Activated B cell treated with CpG ODN at 0.5 μM for 24 hours (primary cell): ENCODE measurements around the gene DNMT3L. TPM values are rescaled to one million over a fixed set of nuclear protein-coding genes. Genes with fewer than 3 reads are reported as not detected.
"Not testable (repeated sequence)": the region's sequence is repeated elsewhere in the genome, so short reads cannot be mapped to it uniquely, and the experiment has no call there.

Experiments
- ATAC-seq: fragments of 200-7000 bp; cut with Tn5 transposase; one replicate; pipeline ENCODE4 v1.10.0; 2021; ENCODE audit warnings: low read depth, mild to moderate bottlenecking, moderate library complexity
- CTCF ChIA-PET: fragments of 350-600 bp; sonication (Branson Sonifier 250); formaldehyde crosslinking; loops from one replicate; lab custom pipeline; 2021; ENCODE audit warnings: antibody characterized with exemption; lab: Charles Lee
- POLR2A ChIA-PET: fragments of 350-600 bp; sonication (Branson Sonifier 250); formaldehyde crosslinking; loops from one replicate; lab custom pipeline; 2021; ENCODE audit warnings: antibody characterized with exemption; lab: Charles Lee
- DNase-seq: peaks from one replicate; pipeline ENCODE4 v3.0.0; 2022
- H3K27ac Mint-ChIP-seq: one replicate; pipeline ENCODE4 v1.8.0; 2020; ENCODE audit warnings: mixed read lengths
- H3K27me3 Mint-ChIP-seq: one replicate; pipeline ENCODE4 v1.8.0; 2021; ENCODE audit warnings: mixed read lengths
- H3K36me3 Mint-ChIP-seq: one replicate; pipeline ENCODE4 v1.8.0; 2021; ENCODE audit warnings: low read depth, mixed read lengths
- H3K4me1 Mint-ChIP-seq: one replicate; pipeline ENCODE4 v1.8.0; 2021; ENCODE audit warnings: mixed read lengths
- H3K4me3 Mint-ChIP-seq: one replicate; pipeline ENCODE4 v1.8.0; 2020; ENCODE audit warnings: mild to moderate bottlenecking, mixed read lengths
- H3K9me3 Mint-ChIP-seq: one replicate; pipeline ENCODE4 v1.8.0; 2020; ENCODE audit warnings: mixed read lengths
- intact Hi-C: fragments of 100-400 bp; cut with micrococcal nuclease; formaldehyde crosslinking; loops from one replicate; pipeline ENCODE4 v1.15.1; 2024
- total RNA-seq: library from RNA; stranded (reverse); gene quantifications from 2 replicates; pipeline ENCODE4 v1.2.3, GENCODE V29; 2022

The DNMT3L gene
- total RNA-seq, 1 donor from 2014 or later, result not detected

- POLR2A ChIA-PET, H3K27me3 Mint-ChIP-seq, H3K27ac Mint-ChIP-seq, H3K36me3 Mint-ChIP-seq, H3K4me1 Mint-ChIP-seq, DNase-seq, H3K9me3 Mint-ChIP-seq, H3K4me3 Mint-ChIP-seq, intact Hi-C loops, CTCF ChIA-PET: not testable (repeated sequence)
- ATAC-seq, result peak; percentile 13
Measured at GRCh38 chr21:44223334-44223733, 38.4 kb downstream of the DNMT3L start.

DNA sequence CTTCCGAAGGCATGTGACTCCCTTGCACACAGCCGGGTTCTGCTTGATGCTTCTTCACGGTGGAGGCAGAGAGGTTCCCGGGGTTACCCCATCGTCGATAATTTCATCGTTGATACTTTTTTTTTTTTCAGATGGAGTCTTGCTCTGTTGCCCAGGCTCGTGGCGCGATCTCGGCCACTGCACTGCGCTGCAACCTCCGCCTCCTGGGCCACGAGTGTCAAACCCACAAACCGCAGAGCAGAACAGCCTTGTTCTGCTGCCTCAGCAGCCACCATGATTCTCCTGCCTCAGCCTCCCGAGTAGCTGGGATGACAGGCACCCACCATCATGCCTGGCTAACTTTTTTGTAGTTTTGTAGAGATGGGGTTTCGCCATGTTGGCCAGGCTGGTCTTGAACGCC, 41.0 kb downstream of the DNMT3L start:
- H3K27ac Mint-ChIP-seq, H3K27me3 Mint-ChIP-seq, H3K4me1 Mint-ChIP-seq, H3K9me3 Mint-ChIP-seq, H3K36me3 Mint-ChIP-seq, H3K4me3 Mint-ChIP-seq, intact Hi-C loops, DNase-seq, CTCF ChIA-PET, POLR2A ChIA-PET: not testable (repeated sequence)
- peak; percentile 51 for ATAC-seq

DNA sequence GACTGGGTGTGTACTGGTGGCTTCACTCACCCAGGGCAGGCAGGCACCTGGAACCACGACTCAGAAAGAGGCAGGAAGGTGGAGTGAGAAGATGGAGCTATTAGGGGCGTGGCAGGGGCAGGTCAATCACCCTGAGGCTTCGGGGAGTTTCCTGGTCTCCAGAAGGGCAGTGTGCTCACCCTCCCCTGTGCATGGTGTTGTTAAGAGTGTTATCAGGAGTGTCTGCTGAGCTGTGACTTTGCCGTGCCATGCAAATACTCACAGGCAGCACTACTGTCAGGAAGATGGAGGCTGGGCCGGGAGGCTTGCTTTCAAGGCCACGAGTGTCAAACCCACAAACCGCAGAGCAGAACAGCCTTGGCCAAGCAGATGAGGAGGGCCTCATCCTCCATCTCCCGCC, 43.2 kb downstream of the DNMT3L start:
- CTCF ChIA-PET, DNase-seq, H3K9me3 Mint-ChIP-seq, H3K4me1 Mint-ChIP-seq, H3K27ac Mint-ChIP-seq, H3K36me3 Mint-ChIP-seq, POLR2A ChIA-PET, H3K27me3 Mint-ChIP-seq, intact Hi-C loops, H3K4me3 Mint-ChIP-seq: not testable (repeated sequence)
- peak; percentile 32 for ATAC-seq

DNA sequence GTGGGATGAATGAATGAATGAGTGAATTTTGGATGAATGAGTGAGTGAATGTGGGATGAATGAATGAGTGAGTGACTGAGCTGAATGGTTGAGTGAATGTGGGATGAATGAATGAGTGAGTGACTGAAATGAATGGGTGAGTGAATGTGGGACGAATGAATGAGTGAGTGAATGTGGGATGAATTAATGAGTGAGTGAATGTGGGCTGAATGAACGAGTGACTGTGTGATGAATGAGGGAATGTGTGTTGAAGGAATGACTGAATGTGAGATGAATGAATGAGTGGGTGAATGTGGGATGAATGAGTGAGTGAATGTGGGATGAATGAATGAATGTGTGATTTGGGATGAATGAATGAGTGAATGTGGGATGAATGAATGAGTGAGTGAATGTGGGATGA, 49.7 kb downstream of the DNMT3L start:
- intact Hi-C loops, H3K4me1 Mint-ChIP-seq, H3K36me3 Mint-ChIP-seq, H3K9me3 Mint-ChIP-seq, ATAC-seq, H3K27me3 Mint-ChIP-seq, CTCF ChIA-PET, DNase-seq, POLR2A ChIA-PET: not testable (repeated sequence)
- Mint-ChIP-seq H3K27ac (peak overlapping the region; percentile 19), H3K4me3 (peak overlapping the region; percentile 26)

- ATAC-seq, H3K4me1 Mint-ChIP-seq, H3K27me3 Mint-ChIP-seq, H3K36me3 Mint-ChIP-seq, H3K9me3 Mint-ChIP-seq, POLR2A ChIA-PET, H3K4me3 Mint-ChIP-seq, DNase-seq, H3K27ac Mint-ChIP-seq, intact Hi-C loops, CTCF ChIA-PET: not testable (repeated sequence)
Measured at GRCh38 chr21:44211574-44211973, 50.1 kb downstream of the DNMT3L start.

GRCh38 chr21:44207860-44208646, 53.6 kb downstream of the DNMT3L start:
- H3K4me3 Mint-ChIP-seq, H3K27me3 Mint-ChIP-seq, intact Hi-C loops, H3K36me3 Mint-ChIP-seq, H3K27ac Mint-ChIP-seq, POLR2A ChIA-PET, H3K9me3 Mint-ChIP-seq, H3K4me1 Mint-ChIP-seq, CTCF ChIA-PET: not testable (repeated sequence)
- peak; percentile 23 for DNase-seq
- peak; percentile 26 for ATAC-seq

DNA sequence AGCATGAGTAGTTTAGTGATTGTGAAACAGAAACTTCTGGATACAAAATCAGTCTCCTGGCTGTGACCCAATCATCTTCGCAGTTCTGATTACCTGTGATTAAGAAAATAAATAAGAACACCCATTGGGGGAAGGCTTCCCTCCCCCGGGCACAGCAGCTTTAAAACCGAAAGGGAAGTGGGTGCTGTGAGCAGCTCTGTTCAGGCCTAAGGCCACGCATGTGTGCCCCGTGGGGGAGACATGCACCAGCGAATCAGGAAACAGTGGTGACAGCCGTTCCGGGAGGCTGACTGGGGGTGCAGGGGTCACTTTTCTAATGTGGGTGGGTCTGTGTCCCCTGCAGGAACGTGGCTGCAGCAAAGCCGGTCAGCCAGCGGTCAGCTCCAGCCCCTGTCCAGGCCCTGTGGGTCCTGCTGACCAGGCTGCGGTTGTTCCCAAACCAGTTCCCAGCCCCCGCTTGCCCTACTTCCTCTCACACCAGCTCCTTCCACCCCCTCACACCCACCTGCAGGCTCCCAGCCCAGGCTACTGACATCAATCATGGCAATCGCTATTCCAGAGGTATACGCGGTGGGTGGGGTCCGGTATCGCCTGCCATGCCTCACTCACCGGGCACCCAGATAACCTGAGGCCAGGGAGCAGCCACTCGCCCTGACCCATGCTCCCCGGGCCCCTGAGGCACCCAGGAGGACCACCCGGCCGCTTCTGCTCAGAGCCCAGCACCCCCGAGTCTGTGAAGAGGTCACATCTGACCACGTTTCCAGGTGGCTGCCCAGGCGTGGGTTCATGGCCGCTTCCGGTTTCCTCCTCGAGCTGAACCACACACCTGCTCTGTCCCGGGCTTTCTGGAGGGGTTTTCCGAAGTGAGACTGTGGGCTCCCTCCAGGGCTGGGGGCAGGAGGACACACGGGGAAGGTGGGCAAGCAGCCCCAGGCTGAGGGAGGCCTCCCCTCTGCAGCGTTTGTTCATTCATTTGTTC, 54.7 kb downstream of the DNMT3L start:
- H3K4me1 Mint-ChIP-seq, H3K9me3 Mint-ChIP-seq, H3K27me3 Mint-ChIP-seq, DNase-seq, intact Hi-C loops, H3K4me3 Mint-ChIP-seq, H3K36me3 Mint-ChIP-seq, CTCF ChIA-PET, POLR2A ChIA-PET, H3K27ac Mint-ChIP-seq: not testable (repeated sequence)
- peak; percentile 76 for ATAC-seq

GRCh38 chr21:44206187-44206586, 55.5 kb downstream of the DNMT3L start:
- H3K36me3 Mint-ChIP-seq, result not testable (repeated sequence)

GRCh38 chr21:44202590-44203299, 59.0 kb downstream of the DNMT3L start:
- H3K4me1 Mint-ChIP-seq, H3K27ac Mint-ChIP-seq, H3K4me3 Mint-ChIP-seq, CTCF ChIA-PET, POLR2A ChIA-PET, intact Hi-C loops, ATAC-seq, H3K36me3 Mint-ChIP-seq, H3K27me3 Mint-ChIP-seq, DNase-seq, H3K9me3 Mint-ChIP-seq: not testable (repeated sequence)

More at GRCh38 chr21:44206187-44206586, 55.5 kb downstream of the DNMT3L start:
- ATAC-seq, CTCF ChIA-PET, H3K9me3 Mint-ChIP-seq, H3K4me3 Mint-ChIP-seq, intact Hi-C loops, H3K27ac Mint-ChIP-seq, POLR2A ChIA-PET, H3K27me3 Mint-ChIP-seq, DNase-seq, H3K4me1 Mint-ChIP-seq: not testable (repeated sequence)

DNA sequence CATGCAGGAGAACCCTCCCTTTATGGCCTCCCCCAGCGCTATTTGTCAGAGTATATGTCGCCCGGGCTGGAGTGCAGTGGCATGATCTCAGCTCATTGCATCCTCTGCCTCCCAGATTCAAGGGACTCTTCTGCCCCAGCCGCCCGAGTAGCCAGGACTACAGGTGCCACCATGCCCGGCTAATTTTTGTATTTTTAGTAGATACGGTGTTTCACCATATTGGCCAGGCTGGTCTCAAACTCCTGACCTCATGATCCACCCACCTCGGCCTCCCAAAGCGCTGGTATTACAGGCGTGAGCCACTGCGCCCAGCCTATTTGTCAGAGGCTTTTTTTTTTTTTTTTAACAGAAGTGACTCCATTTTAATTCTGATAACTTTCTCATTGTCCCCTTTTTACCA, 61.7 kb downstream of the DNMT3L start:
- H3K27me3 Mint-ChIP-seq, H3K36me3 Mint-ChIP-seq, DNase-seq, H3K9me3 Mint-ChIP-seq, H3K4me3 Mint-ChIP-seq, intact Hi-C loops, ATAC-seq, CTCF ChIA-PET: not testable (repeated sequence)
- Mint-ChIP-seq H3K4me1 (peaks cover 14% of the 10 kb centered on the region), H3K27ac (peak overlapping the region; percentile 50)
- POLR2A ChIA-PET, result interaction anchor here (0.7 kb wide), 1 partner anchor 719 kb away, joined by 3 read pairs; no protein-coding TSS in a partner anchor
